RWPE2 (cell line): Measurements from ENCODE around the gene GMCL2.
A peak's percentile ranks its signal among the peaks of the same experiment; 100 is the strongest.

Source experiments
- ATAC-seq: fragments of 200-7000 bp; cut with Tn5 transposase; 3 replicates; pipeline ENCODE4 v1.9.1; 2021; ENCODE audit warnings: low read depth
- DNase-seq: peaks from one replicate; pipeline ENCODE4 v3.0.0-alpha.2; 2020; ENCODE audit warnings: low spot score
- H3K27ac ChIP-seq: fragments of 450-650 bp; 2 replicates; pipeline ENCODE4 v1.5.1; 2017; ENCODE audit warnings: mild to moderate bottlenecking; ENCODE audit not compliant: poor library complexity, severe bottlenecking
- H3K27me3 ChIP-seq: fragments of 250-450 bp; sonication (Bioruptor Pico); 2 replicates; pipeline ENCODE4 v1.5.1; 2021; ENCODE audit warnings: mild to moderate bottlenecking, moderate library complexity; ENCODE audit not compliant: insufficient read depth, poor library complexity, severe bottlenecking
- H3K36me3 ChIP-seq: fragments of 250-450 bp; sonication (Bioruptor Pico); 2 replicates; pipeline ENCODE4 v1.5.1; 2020; ENCODE audit warnings: low read depth, mild to moderate bottlenecking, moderate library complexity
- H3K4me1 ChIP-seq: fragments of 250-450 bp; sonication (Bioruptor Pico); 2 replicates; pipeline ENCODE4 v1.5.1; 2021; ENCODE audit warnings: mild to moderate bottlenecking, moderate library complexity; ENCODE audit not compliant: insufficient read depth, poor library complexity, severe bottlenecking
- H3K4me3 ChIP-seq: fragments of 250-450 bp; sonication (Bioruptor Pico); 2 replicates; pipeline ENCODE4 v1.5.1; 2021; ENCODE audit warnings: mild to moderate bottlenecking, moderate library complexity; ENCODE audit not compliant: severe bottlenecking
- H3K9me3 ChIP-seq: fragments of 250-450 bp; sonication (Bioruptor Pico); 2 replicates; pipeline ENCODE4 v1.5.1; 2021; ENCODE audit warnings: mild to moderate bottlenecking, moderate library complexity; ENCODE audit not compliant: severe bottlenecking
- TF ChIP-seq, protein P1 (sequence below): fragments of 450-650 bp; IDR thresholded peaks from one replicate; pipeline ENCODE4 v1.5.1; 2017; ENCODE audit warnings: mild to moderate bottlenecking, moderate library complexity; ENCODE audit not compliant: poor library complexity, severe bottlenecking

Gene GMCL2

DNA sequence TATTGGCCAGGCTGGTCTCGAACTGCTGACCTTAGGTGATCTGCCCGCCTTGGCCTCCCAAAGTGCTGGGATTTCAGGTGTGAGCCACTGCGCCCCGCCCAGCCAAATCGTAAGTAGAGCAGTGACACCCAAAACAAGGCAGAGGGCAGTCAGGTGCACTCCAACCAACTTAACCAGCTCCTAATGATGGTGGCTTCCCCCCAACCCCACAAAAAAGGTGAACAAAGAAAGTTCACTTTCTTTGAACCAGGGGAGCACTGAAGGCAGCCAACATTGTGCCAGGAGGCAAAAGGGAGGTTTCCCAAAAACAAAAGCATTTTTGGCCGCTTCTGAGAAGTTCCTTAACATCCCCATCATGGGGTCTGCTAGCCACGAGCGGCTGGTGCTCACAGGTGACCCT is 9.6 kb downstream of the GMCL2 start:
- DNase-seq (no peak), ATAC-seq (no peak)
- no peak overlapping the region for H3K4me3 ChIP-seq
- no peaks in the 10 kb centered on the region for H3K9me3 ChIP-seq
- TF ChIP-seq, protein P1, sequence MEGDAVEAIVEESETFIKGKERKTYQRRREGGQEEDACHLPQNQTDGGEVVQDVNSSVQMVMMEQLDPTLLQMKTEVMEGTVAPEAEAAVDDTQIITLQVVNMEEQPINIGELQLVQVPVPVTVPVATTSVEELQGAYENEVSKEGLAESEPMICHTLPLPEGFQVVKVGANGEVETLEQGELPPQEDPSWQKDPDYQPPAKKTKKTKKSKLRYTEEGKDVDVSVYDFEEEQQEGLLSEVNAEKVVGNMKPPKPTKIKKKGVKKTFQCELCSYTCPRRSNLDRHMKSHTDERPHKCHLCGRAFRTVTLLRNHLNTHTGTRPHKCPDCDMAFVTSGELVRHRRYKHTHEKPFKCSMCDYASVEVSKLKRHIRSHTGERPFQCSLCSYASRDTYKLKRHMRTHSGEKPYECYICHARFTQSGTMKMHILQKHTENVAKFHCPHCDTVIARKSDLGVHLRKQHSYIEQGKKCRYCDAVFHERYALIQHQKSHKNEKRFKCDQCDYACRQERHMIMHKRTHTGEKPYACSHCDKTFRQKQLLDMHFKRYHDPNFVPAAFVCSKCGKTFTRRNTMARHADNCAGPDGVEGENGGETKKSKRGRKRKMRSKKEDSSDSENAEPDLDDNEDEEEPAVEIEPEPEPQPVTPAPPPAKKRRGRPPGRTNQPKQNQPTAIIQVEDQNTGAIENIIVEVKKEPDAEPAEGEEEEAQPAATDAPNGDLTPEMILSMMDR = no peak
- H3K4me1 ChIP-seq = no peaks in the 10 kb centered on the region
- H3K27ac ChIP-seq = no peak overlapping the region
- no peaks in the 10 kb centered on the region for H3K36me3 ChIP-seq
- H3K27me3 ChIP-seq = no peaks in the 10 kb centered on the region

DNA sequence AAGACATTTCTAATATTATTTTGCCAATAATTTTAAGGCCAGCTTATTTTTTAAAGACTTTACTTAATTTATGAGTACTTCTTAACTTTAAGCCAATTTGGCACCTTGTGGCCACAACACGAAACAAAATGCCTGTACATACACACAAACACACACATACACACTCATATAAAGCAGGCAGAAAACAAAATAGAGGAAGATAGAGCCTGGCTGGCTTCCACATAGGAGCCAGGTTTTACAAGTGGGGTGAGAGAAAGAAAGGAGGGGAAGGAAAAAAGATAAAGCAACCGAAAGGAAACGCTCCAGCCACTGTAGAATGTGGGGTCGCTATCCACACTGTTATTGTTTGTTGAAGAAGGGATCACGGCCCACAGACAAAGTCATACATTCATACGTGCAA is 10.4 kb downstream of the GMCL2 start:
- H3K36me3 ChIP-seq = no peaks in the 10 kb centered on the region
- no peaks in the 10 kb centered on the region for H3K9me3 ChIP-seq
- no peak overlapping the region for H3K4me3 ChIP-seq
- DNase-seq (no peak), ATAC-seq (no peak)
- H3K27ac ChIP-seq = no peak overlapping the region
- H3K27me3 ChIP-seq = no peaks in the 10 kb centered on the region
- no peaks in the 10 kb centered on the region for H3K4me1 ChIP-seq
- TF ChIP-seq, protein P1 = no peak

DNA sequence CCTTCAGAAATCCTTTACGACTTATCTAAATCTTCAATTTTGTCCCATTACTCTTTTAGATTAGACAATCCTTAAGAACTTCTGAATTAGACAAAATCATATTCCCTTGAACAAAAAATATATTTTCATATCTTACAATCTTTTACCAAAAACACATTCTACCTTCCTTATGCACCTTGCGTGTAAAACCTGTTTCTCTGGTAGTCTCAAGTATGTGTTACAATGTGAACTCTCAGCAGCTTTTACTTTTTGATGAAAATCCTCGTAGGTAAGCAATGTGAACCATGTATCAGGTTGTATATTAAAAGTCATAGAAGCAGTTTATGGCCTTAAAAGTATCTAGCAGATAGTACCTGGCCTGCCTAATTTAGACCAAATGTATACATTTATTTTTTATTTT is 12.7 kb downstream of the GMCL2 start:
- ATAC-seq = no peak
- no peak for DNase-seq

DNA sequence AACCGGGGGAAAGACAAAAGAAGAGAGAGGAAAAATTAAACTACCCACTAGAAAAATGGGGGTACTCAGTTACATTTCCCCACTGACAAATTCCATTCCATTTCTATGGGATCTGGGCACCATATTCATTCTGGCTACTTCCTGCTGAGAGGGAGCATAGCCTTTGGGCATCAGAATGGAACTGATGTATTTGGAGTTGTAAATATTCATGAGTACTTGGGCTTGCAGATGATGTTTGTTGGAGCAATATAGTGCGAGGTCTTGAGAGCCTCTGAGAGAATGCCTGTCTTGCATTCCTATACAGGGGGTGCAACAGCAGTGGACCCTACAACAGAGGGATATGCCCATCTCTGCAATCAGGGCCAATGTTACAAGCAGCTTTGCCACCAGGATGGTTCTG is 16.7 kb downstream of the GMCL2 start:
- H3K27ac ChIP-seq = no peak overlapping the region
- peak; percentile 19 for DNase-seq
- no peak overlapping the region for H3K4me3 ChIP-seq
- ATAC-seq = no peak
- H3K36me3 ChIP-seq = no peaks in the 10 kb centered on the region
- H3K4me1 ChIP-seq = no peaks in the 10 kb centered on the region
- H3K27me3 ChIP-seq = peaks cover 5% of the 10 kb centered on the region
- TF ChIP-seq, protein P1 = no peak
- no peaks in the 10 kb centered on the region for H3K9me3 ChIP-seq

More for the DNA sequence above, 12.7 kb downstream of the GMCL2 start:
- TF ChIP-seq, protein P1 = no peak
- H3K9me3 ChIP-seq = no peaks in the 10 kb centered on the region
- no peaks in the 10 kb centered on the region for H3K4me1 ChIP-seq
- no peak overlapping the region for H3K27ac ChIP-seq
- H3K27me3 ChIP-seq = peaks cover 2% of the 10 kb centered on the region
- H3K4me3 ChIP-seq = no peak overlapping the region
- no peaks in the 10 kb centered on the region for H3K36me3 ChIP-seq

DNA sequence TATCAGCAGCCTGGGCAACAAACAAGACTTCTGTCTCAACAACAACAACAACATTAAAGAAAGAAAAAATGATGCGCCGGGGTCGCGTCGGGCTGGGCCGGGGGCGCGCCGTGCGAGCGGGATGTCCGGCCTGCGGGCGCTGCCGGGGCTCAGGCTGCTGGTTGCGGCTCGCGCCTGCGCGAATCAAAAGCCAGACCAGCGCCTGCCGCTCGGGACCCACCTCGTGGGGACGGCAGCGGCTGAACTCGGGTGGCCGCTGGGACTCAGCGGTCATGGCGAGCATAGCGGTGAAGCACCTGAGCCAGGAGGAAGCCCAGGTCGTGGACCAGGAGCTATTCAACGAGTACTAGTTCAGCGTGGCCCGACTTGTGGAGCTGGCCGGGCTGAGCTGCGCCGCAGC is 21.6 kb downstream of the GMCL2 start:
- Histone ChIP-seq H3K36me3 (no peaks in the 10 kb centered on the region), H3K4me3 (no peak overlapping the region), H3K4me1 (no peaks in the 10 kb centered on the region), H3K27me3 (peaks cover 5% of the 10 kb centered on the region), H3K9me3 (no peaks in the 10 kb centered on the region), H3K27ac (no peak overlapping the region)
- TF ChIP-seq, protein P1 = no peak
- ATAC-seq = no peak
- no peak for DNase-seq
